Measurements from ENCODE around the gene RDX. TPM values are rescaled to one million over a fixed set of nuclear protein-coding genes. Genes with fewer than 3 reads are reported as not detected.

RDX gene
- 0.47 and 0.71 TPM in 2 replicates for total RNA-seq (2014; rRNA removed; shearing (Covaris generic); ENCODE audit: low replicate concordance)

GRCh38 chr11:110296226-110297075 is at the start of gene RDX:
Gene RDX, minus strand, starts transcription at chr11:110296614. Its CDS starts 16,922 bp downstream, at chr11:110279692.
- peak within 1 kb of the TSS; percentile 78 for H2AFZ ChIP-seq (ENCODE audit: low read length)
- H3K27ac ChIP-seq (ENCODE audit: low read length) = no peak within 1 kb of the TSS
- H3K9me2 ChIP-seq (replicated peaks; ENCODE audit: insufficient read depth, low read length) = no peaks in the 10 kb centered on the region
- no peaks in the 10 kb centered on the region for H3K36me3 ChIP-seq (ENCODE audit: insufficient read depth, low read length)
- no peaks in the 10 kb centered on the region; the same call in 1 of the 2 replicates for H3K27me3 ChIP-seq (ENCODE audit: low read length)
- H3K4me2 ChIP-seq (ENCODE audit: low read depth, low read length, poor library complexity, severe bottlenecking) = peak within 1 kb of the TSS; percentile 98
- H3K79me2 ChIP-seq (ENCODE audit: low read length) = no peaks in the 10 kb centered on the region
- peak; percentile 66 for DNase-seq
- no peaks in the 10 kb centered on the region for H3K9me3 ChIP-seq (ENCODE audit: low read length)
- H3K4me3 ChIP-seq (ENCODE audit: low read length) = peak within 1 kb of the TSS; percentile 72
- H3K4me1 ChIP-seq (ENCODE audit: low read length) = peaks cover 11% of the 10 kb centered on the region
- no peaks in the 10 kb centered on the region; the same call in 1 of the 2 replicates for H4K20me1 ChIP-seq (ENCODE audit: insufficient read depth, low read depth, low read length)
- H3K9ac ChIP-seq (ENCODE audit: low read length) = peak within 1 kb of the TSS; percentile 59

- Histone ChIP-seq H3K4me1 (ENCODE audit: low read length) (no peaks in the 10 kb centered on the region), H3K36me3 (ENCODE audit: insufficient read depth, low read length) (no peaks in the 10 kb centered on the region), H3K4me2 (ENCODE audit: low read depth, low read length, poor library complexity, severe bottlenecking) (no peak overlapping the region), H3K4me3 (ENCODE audit: low read length) (no peak overlapping the region), H3K9me2 (replicated peaks; ENCODE audit: insufficient read depth, low read length) (no peaks in the 10 kb centered on the region), H4K20me1 (ENCODE audit: insufficient read depth, low read depth, low read length) (no peaks in the 10 kb centered on the region), H3K27ac (ENCODE audit: low read length) (no peak overlapping the region), H3K9me3 (ENCODE audit: low read length) (no peaks in the 10 kb centered on the region), H2AFZ (ENCODE audit: low read length) (no peak overlapping the region), H3K27me3 (ENCODE audit: low read length) (no peaks in the 10 kb centered on the region), H3K79me2 (ENCODE audit: low read length) (no peaks in the 10 kb centered on the region), H3K9ac (ENCODE audit: low read length) (no peak overlapping the region)
- DNase-seq = no peak
Measured at GRCh38 chr11:110345743-110346142, 49.3 kb upstream of the RDX start.

- Histone ChIP-seq H3K9ac (ENCODE audit: low read length) (no peak overlapping the region), H3K27me3 (ENCODE audit: low read length) (0 out of 2 replicates have a peak, but pooled peaks cover 4% of the 10 kb centered on the region), H3K4me3 (ENCODE audit: low read length) (no peak overlapping the region), H3K4me1 (ENCODE audit: low read length) (no peaks in the 10 kb centered on the region), H3K36me3 (ENCODE audit: insufficient read depth, low read length) (no peaks in the 10 kb centered on the region), H4K20me1 (ENCODE audit: insufficient read depth, low read depth, low read length) (no peaks in the 10 kb centered on the region), H3K79me2 (ENCODE audit: low read length) (no peaks in the 10 kb centered on the region), H2AFZ (ENCODE audit: low read length) (no peak overlapping the region), H3K9me3 (ENCODE audit: low read length) (no peaks in the 10 kb centered on the region), H3K27ac (ENCODE audit: low read length) (no peak overlapping the region), H3K4me2 (ENCODE audit: low read depth, low read length, poor library complexity, severe bottlenecking) (no peak overlapping the region), H3K9me2 (replicated peaks; ENCODE audit: insufficient read depth, low read length) (no peaks in the 10 kb centered on the region)
- DNase-seq = no peak
Measured at GRCh38 chr11:110340436-110340835, 44.0 kb upstream of the RDX start.

- H3K36me3 ChIP-seq (ENCODE audit: insufficient read depth, low read length) = no peaks in the 10 kb centered on the region
- H3K79me2 ChIP-seq (ENCODE audit: low read length) = no peaks in the 10 kb centered on the region
- H3K4me1 ChIP-seq (ENCODE audit: low read length) = no peaks in the 10 kb centered on the region
- no peak overlapping the region for H2AFZ ChIP-seq (ENCODE audit: low read length)
- no peak overlapping the region for H3K27ac ChIP-seq (ENCODE audit: low read length)
- no peak overlapping the region for H3K9ac ChIP-seq (ENCODE audit: low read length)
- H3K9me2 ChIP-seq (replicated peaks; ENCODE audit: insufficient read depth, low read length) = no peaks in the 10 kb centered on the region
- DNase-seq = no peak
- H3K9me3 ChIP-seq (ENCODE audit: low read length) = no peaks in the 10 kb centered on the region
- H3K27me3 ChIP-seq (ENCODE audit: low read length) = 0 out of 2 replicates have a peak, but pooled peaks cover 4% of the 10 kb centered on the region
- no peaks in the 10 kb centered on the region for H4K20me1 ChIP-seq (ENCODE audit: insufficient read depth, low read depth, low read length)
- no peak overlapping the region for H3K4me2 ChIP-seq (ENCODE audit: low read depth, low read length, poor library complexity, severe bottlenecking)
- no peak overlapping the region for H3K4me3 ChIP-seq (ENCODE audit: low read length)
Measured at GRCh38 chr11:110339456-110340250, 43.2 kb upstream of the RDX start.

- Histone ChIP-seq H2AFZ (ENCODE audit: low read length) (no peak overlapping the region), H3K4me3 (ENCODE audit: low read length) (no peak overlapping the region), H3K9ac (ENCODE audit: low read length) (no peak overlapping the region), H3K36me3 (ENCODE audit: insufficient read depth, low read length) (no peaks in the 10 kb centered on the region), H3K27ac (ENCODE audit: low read length) (no peak overlapping the region), H3K4me2 (ENCODE audit: low read depth, low read length, poor library complexity, severe bottlenecking) (no peak overlapping the region), H4K20me1 (ENCODE audit: insufficient read depth, low read depth, low read length) (no peaks in the 10 kb centered on the region), H3K27me3 (ENCODE audit: low read length) (0 out of 2 replicates have a peak, but pooled peaks cover 4% of the 10 kb centered on the region), H3K4me1 (ENCODE audit: low read length) (no peaks in the 10 kb centered on the region), H3K9me3 (ENCODE audit: low read length) (no peaks in the 10 kb centered on the region), H3K79me2 (ENCODE audit: low read length) (no peaks in the 10 kb centered on the region), H3K9me2 (replicated peaks; ENCODE audit: insufficient read depth, low read length) (no peaks in the 10 kb centered on the region)
- peak; percentile 63 for DNase-seq
Measured at GRCh38 chr11:110338684-110339083, 42.3 kb upstream of the RDX start.

GRCh38 chr11:110337570-110338193 is 41.3 kb upstream of the RDX start:
- H3K79me2 ChIP-seq (ENCODE audit: low read length) = no peaks in the 10 kb centered on the region
- DNase-seq = no peak
- no peak overlapping the region for H2AFZ ChIP-seq (ENCODE audit: low read length)
- H3K36me3 ChIP-seq (ENCODE audit: insufficient read depth, low read length) = no peaks in the 10 kb centered on the region
- no peak overlapping the region for H3K27ac ChIP-seq (ENCODE audit: low read length)
- 0 out of 2 replicates have a peak, but pooled peaks cover 4% of the 10 kb centered on the region for H3K27me3 ChIP-seq (ENCODE audit: low read length)
- H3K4me2 ChIP-seq (ENCODE audit: low read depth, low read length, poor library complexity, severe bottlenecking) = no peak overlapping the region
- no peak overlapping the region for H3K4me3 ChIP-seq (ENCODE audit: low read length)
- no peaks in the 10 kb centered on the region for H4K20me1 ChIP-seq (ENCODE audit: insufficient read depth, low read depth, low read length)
- H3K9me3 ChIP-seq (ENCODE audit: low read length) = no peaks in the 10 kb centered on the region
- no peak overlapping the region for H3K9ac ChIP-seq (ENCODE audit: low read length)
- H3K9me2 ChIP-seq (replicated peaks; ENCODE audit: insufficient read depth, low read length) = no peaks in the 10 kb centered on the region
- H3K4me1 ChIP-seq (ENCODE audit: low read length) = no peaks in the 10 kb centered on the region

- H3K79me2 ChIP-seq (ENCODE audit: low read length) = no peaks in the 10 kb centered on the region
- no peaks in the 10 kb centered on the region for H3K36me3 ChIP-seq (ENCODE audit: insufficient read depth, low read length)
- no peaks in the 10 kb centered on the region for H3K9me2 ChIP-seq (replicated peaks; ENCODE audit: insufficient read depth, low read length)
- no peak overlapping the region for H3K9ac ChIP-seq (ENCODE audit: low read length)
- no peak overlapping the region for H3K4me3 ChIP-seq (ENCODE audit: low read length)
- H3K4me2 ChIP-seq (ENCODE audit: low read depth, low read length, poor library complexity, severe bottlenecking) = no peak overlapping the region
- DNase-seq = no peak
- no peaks in the 10 kb centered on the region for H4K20me1 ChIP-seq (ENCODE audit: insufficient read depth, low read depth, low read length)
- H3K4me1 ChIP-seq (ENCODE audit: low read length) = no peaks in the 10 kb centered on the region
- no peak overlapping the region for H3K27ac ChIP-seq (ENCODE audit: low read length)
- H3K9me3 ChIP-seq (ENCODE audit: low read length) = no peaks in the 10 kb centered on the region
- H2AFZ ChIP-seq (ENCODE audit: low read length) = no peak overlapping the region
- H3K27me3 ChIP-seq (ENCODE audit: low read length) = 0 out of 2 replicates have a peak, but pooled peaks cover 4% of the 10 kb centered on the region
Measured at GRCh38 chr11:110336054-110336453, 39.6 kb upstream of the RDX start.
